ENCODE data around the gene MCEMP1.

DNA sequence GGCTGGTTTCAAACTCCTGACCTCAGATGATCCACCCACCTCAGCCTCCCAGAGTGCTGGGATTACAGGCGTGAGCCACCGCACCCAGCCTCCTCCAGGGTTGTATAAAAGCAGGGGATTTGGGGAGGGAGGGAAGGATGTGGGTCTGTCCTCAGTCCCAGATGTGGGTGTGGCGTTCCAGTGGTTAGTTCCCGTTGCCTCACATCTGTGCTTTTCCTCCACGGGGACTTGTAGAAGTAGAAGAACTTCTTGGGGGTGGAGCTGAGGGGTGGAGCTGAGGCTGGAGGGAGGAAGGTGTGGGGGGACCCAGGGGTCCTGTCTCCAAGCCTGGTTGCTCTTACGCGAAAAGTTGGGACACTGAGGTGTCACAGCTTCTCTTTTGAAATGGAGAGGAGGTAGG, 514 bp upstream of the MCEMP1 start:
- no peak for TF ChIP-seq CTCF (IDR thresholded peaks at IDR 0.05; ENCODE audit: poor library complexity)
- TF ChIP-seq EZH2 (IDR thresholded peaks at IDR 0.05; ENCODE audit: borderline replicate concordance), result no peak
- TF ChIP-seq EZH2phosphoT487 (IDR thresholded peaks at IDR 0.05; ENCODE audit: low read depth, severe bottlenecking, unreplicated experiment), result no peak
